Right renal cortex interstitium (tissue), 3 donors: ENCODE data around the gene SEMA7A. TPM values are rescaled to one million over a fixed set of nuclear protein-coding genes. Genes with fewer than 3 reads are reported as not detected.
"Not testable (repeated sequence)": the region's sequence is repeated elsewhere in the genome, so short reads cannot be mapped to it uniquely, and the experiment has no call there.

Source experiments
- DNase-seq, 3 donors: peaks; one replicate each; pipeline ENCODE4 v3.0.0-alpha.2; 2013; ENCODE audit warnings: low read depth in 3 of 3, low spot score in 2 of 3
- polyA plus RNA-seq, 3 donors: library from polyadenylated mRNA; unstranded; fragments of 120-200 nt; gene quantifications; one replicate each; pipeline ENCODE4 v1.2.1, GENCODE V29; 2013; ENCODE audit not compliant: insufficient read length in 3 of 3

The SEMA7A gene
- polyA plus RNA-seq, 3 donors = 5.2 to 6.6 (median 5.9) TPM

- DNase-seq = no peak
Observed at GRCh38 chr15:74400915-74401757, 32.6 kb downstream of the SEMA7A start.

- no peak for DNase-seq
Observed at GRCh38 chr15:74400313-74400860, 33.4 kb downstream of the SEMA7A start.

GRCh38 chr15:74399511-74400312 lies 34.0 kb downstream of the SEMA7A start:
- DNase-seq = no peak

GRCh38 chr15:74399100-74399499 lies 34.7 kb downstream of the SEMA7A start:
- no peak for DNase-seq

GRCh38 chr15:74398183-74398582 lies 35.6 kb downstream of the SEMA7A start:
- DNase-seq = no peak

GRCh38 chr15:74397239-74398068 lies 36.3 kb downstream of the SEMA7A start:
- DNase-seq = no peak

GRCh38 chr15:74396445-74397238 lies 37.1 kb downstream of the SEMA7A start:
- DNase-seq = no peak

- DNase-seq = no peak
Observed at GRCh38 chr15:74396146-74396438, 37.7 kb downstream of the SEMA7A start.

- no peak for DNase-seq
Observed at GRCh38 chr15:74395319-74396145, 38.2 kb downstream of the SEMA7A start.

GRCh38 chr15:74394090-74394846 lies 39.5 kb downstream of the SEMA7A start:
- DNase-seq = no peak

- no peak for DNase-seq
Observed at GRCh38 chr15:74393423-74393822, 40.3 kb downstream of the SEMA7A start.

- no peak for DNase-seq
Observed at GRCh38 chr15:74392902-74393301, 40.9 kb downstream of the SEMA7A start.

GRCh38 chr15:74392451-74392830 lies 41.3 kb downstream of the SEMA7A start:
- DNase-seq = no peak

GRCh38 chr15:74391582-74392450 lies 41.9 kb downstream of the SEMA7A start:
- DNase-seq = no peak

GRCh38 chr15:74390647-74391288 lies 43.0 kb downstream of the SEMA7A start:
- DNase-seq = no peak

GRCh38 chr15:74390049-74390646 lies 43.6 kb downstream of the SEMA7A start:
- DNase-seq = not testable (repeated sequence)
